GM19099 (cell line): Measurements from ENCODE around the gene DAGLA.

Experiments used
- POLR2A ChIP-seq: IDR thresholded peaks from 3 replicates; pipeline ENCODE4 v1.6.1; 2011; ENCODE audit warnings: low read depth; ENCODE audit not compliant: insufficient read length; ENCODE audit errors: extremely low read depth

The DAGLA gene

GRCh38 chr11:61727401-61727811, 47.2 kb downstream of the DAGLA start:
- no peak for TF ChIP-seq POLR2A

GRCh38 chr11:61728066-61728939, 48.1 kb downstream of the DAGLA start:
- no peak for TF ChIP-seq POLR2A

- no peak for TF ChIP-seq POLR2A
Measured at GRCh38 chr11:61728940-61729219, 48.7 kb downstream of the DAGLA start.

- TF ChIP-seq POLR2A, result no peak
Measured at GRCh38 chr11:61730240-61730994, 50.2 kb downstream of the DAGLA start.

GRCh38 chr11:61731211-61731951, 51.2 kb downstream of the DAGLA start:
- TF ChIP-seq POLR2A, result no peak

- TF ChIP-seq POLR2A, result no peak
Measured at GRCh38 chr11:61731952-61732675, 51.9 kb downstream of the DAGLA start.

- no peak for TF ChIP-seq POLR2A
Measured at GRCh38 chr11:61732705-61733104, 52.5 kb downstream of the DAGLA start.

GRCh38 chr11:61733120-61733978, 53.2 kb downstream of the DAGLA start:
- no peak for TF ChIP-seq POLR2A

GRCh38 chr11:61734767-61735166, 54.6 kb downstream of the DAGLA start:
- no peak for TF ChIP-seq POLR2A

GRCh38 chr11:61735391-61735790, 55.2 kb downstream of the DAGLA start:
- no peak for TF ChIP-seq POLR2A

- no peak for TF ChIP-seq POLR2A
Measured at GRCh38 chr11:61736310-61736709, 56.1 kb downstream of the DAGLA start.

- TF ChIP-seq POLR2A, result no peak
Measured at GRCh38 chr11:61737131-61737530, 56.9 kb downstream of the DAGLA start.

- no peak for TF ChIP-seq POLR2A
Measured at GRCh38 chr11:61737636-61738386, 57.6 kb downstream of the DAGLA start.
